Measurements from ENCODE around the gene STAT3. TPM values are rescaled to one million over a fixed set of nuclear protein-coding genes. Genes with fewer than 3 reads are reported as not detected.

The STAT3 gene
- total RNA-seq, 1 experiment from 2014 or later: 115 TPM

- peaks cover 58% of the 10 kb centered on the region for H3K36me3 Mint-ChIP-seq (ENCODE audit: insufficient read depth, unreplicated experiment)
- POLR2A ChIA-PET: interaction anchor here (0.6 to 1.3 kb wide), 3 partner anchors 13 to 61 kb away, joined by 3 read pairs; no protein-coding TSS in a partner anchor
- CTCF ChIA-PET: interaction anchor here (0.6 to 2.0 kb wide), 5 partner anchors 12 to 217 kb away, joined by 3 to 6 read pairs (median 5); no protein-coding TSS in a partner anchor
- intact Hi-C loops (cut with micrococcal nuclease): no loop called here
- no peaks in the 10 kb centered on the region for H3K4me1 Mint-ChIP-seq (ENCODE audit: insufficient read depth, unreplicated experiment)
- DNase-seq (ENCODE audit: unreplicated experiment): no peak
- no peak overlapping the region for H3K4me3 Mint-ChIP-seq (ENCODE audit: unreplicated experiment)
- TF ChIP-seq CTCF (IDR thresholded peaks at IDR 0.05; ENCODE audit: unreplicated experiment): no peak
- no peaks in the 10 kb centered on the region for H3K27me3 Mint-ChIP-seq (ENCODE audit: insufficient read depth, unreplicated experiment)
- H3K27ac Mint-ChIP-seq (ENCODE audit: low read depth, unreplicated experiment): no peak overlapping the region
- no peaks in the 10 kb centered on the region for H3K9me3 Mint-ChIP-seq (ENCODE audit: unreplicated experiment)
- BruUV-seq (replicated peaks): no TSS peak
Measured at GRCh38 chr17:42309986-42310786, 78.1 kb downstream of the STAT3 start.

- Mint-ChIP-seq H3K4me1 (ENCODE audit: insufficient read depth, unreplicated experiment) (no peaks in the 10 kb centered on the region), H3K9me3 (ENCODE audit: unreplicated experiment) (no peaks in the 10 kb centered on the region), H3K36me3 (ENCODE audit: insufficient read depth, unreplicated experiment) (peaks cover 51% of the 10 kb centered on the region), H3K4me3 (ENCODE audit: unreplicated experiment) (no peak overlapping the region), H3K27me3 (ENCODE audit: insufficient read depth, unreplicated experiment) (no peaks in the 10 kb centered on the region), H3K27ac (ENCODE audit: low read depth, unreplicated experiment) (no peak overlapping the region)
- CTCF ChIA-PET: interaction anchor here (0.6 to 2.0 kb wide), 5 partner anchors 13 to 218 kb away, joined by 3 to 6 read pairs (median 5); no protein-coding TSS in a partner anchor
- BruUV-seq (replicated peaks): no TSS peak
- no peak for DNase-seq (ENCODE audit: unreplicated experiment)
- no peak for TF ChIP-seq CTCF (IDR thresholded peaks at IDR 0.05; ENCODE audit: unreplicated experiment)
- intact Hi-C loops (cut with micrococcal nuclease): no loop called here
- POLR2A ChIA-PET: interaction anchor here (0.7 to 1.6 kb wide), 4 partner anchors 14 to 193 kb away, joined by 3 to 6 read pairs (median 3); partner anchors contain the start of gene STAT3
Measured at GRCh38 chr17:42309142-42309541, 79.1 kb downstream of the STAT3 start.

GRCh38 chr17:42308446-42308845 lies 79.8 kb downstream of the STAT3 start:
- intact Hi-C loops (cut with micrococcal nuclease): no loop called here
- no peaks in the 10 kb centered on the region for H3K27me3 Mint-ChIP-seq (ENCODE audit: insufficient read depth, unreplicated experiment)
- ChIA-PET POLR2A (interaction anchor here (1.3 to 1.6 kb wide), 2 partner anchors 15 to 80 kb away, joined by 3 to 6 read pairs; partner anchors contain the start of gene STAT3), CTCF (interaction anchor here (1.0 to 2.0 kb wide), 3 partner anchors 9 to 219 kb away, joined by 3 to 5 read pairs (median 3); no protein-coding TSS in a partner anchor)
- no peak for DNase-seq (ENCODE audit: unreplicated experiment)
- no peak overlapping the region for H3K4me3 Mint-ChIP-seq (ENCODE audit: unreplicated experiment)
- H3K27ac Mint-ChIP-seq (ENCODE audit: low read depth, unreplicated experiment): no peak overlapping the region
- no peaks in the 10 kb centered on the region for H3K4me1 Mint-ChIP-seq (ENCODE audit: insufficient read depth, unreplicated experiment)
- no peaks in the 10 kb centered on the region for H3K9me3 Mint-ChIP-seq (ENCODE audit: unreplicated experiment)
- peaks cover 44% of the 10 kb centered on the region for H3K36me3 Mint-ChIP-seq (ENCODE audit: insufficient read depth, unreplicated experiment)
- no peak for TF ChIP-seq CTCF (IDR thresholded peaks at IDR 0.05; ENCODE audit: unreplicated experiment)
- BruUV-seq (replicated peaks): no TSS peak

- no TSS peak for BruUV-seq (replicated peaks)
- H3K27me3 Mint-ChIP-seq (ENCODE audit: insufficient read depth, unreplicated experiment): no peaks in the 10 kb centered on the region
- no peak overlapping the region for H3K27ac Mint-ChIP-seq (ENCODE audit: low read depth, unreplicated experiment)
- POLR2A ChIA-PET: no interaction called here
- TF ChIP-seq CTCF (IDR thresholded peaks at IDR 0.05; ENCODE audit: unreplicated experiment): no peak
- H3K4me3 Mint-ChIP-seq (ENCODE audit: unreplicated experiment): no peak overlapping the region
- intact Hi-C loops (cut with micrococcal nuclease): no loop called here
- no peak for DNase-seq (ENCODE audit: unreplicated experiment)
- H3K4me1 Mint-ChIP-seq (ENCODE audit: insufficient read depth, unreplicated experiment): no peaks in the 10 kb centered on the region
- peaks cover 34% of the 10 kb centered on the region for H3K36me3 Mint-ChIP-seq (ENCODE audit: insufficient read depth, unreplicated experiment)
- H3K9me3 Mint-ChIP-seq (ENCODE audit: unreplicated experiment): no peaks in the 10 kb centered on the region
- CTCF ChIA-PET: interaction anchor here (1.0 to 1.4 kb wide), 2 partner anchors 10 to 210 kb away, joined by 3 read pairs; no protein-coding TSS in a partner anchor
Measured at GRCh38 chr17:42307362-42307927, 80.8 kb downstream of the STAT3 start.

Data from MCF 10A (cell line).